ENCODE data around the gene ST6GAL1.

ST6GAL1 gene

GRCh38 chr3:187104933-187105332 lies 174.6 kb downstream of the ST6GAL1 start:
- H3K27ac ChIP-seq, result no peak overlapping the region
- TF ChIP-seq, protein P1, sequence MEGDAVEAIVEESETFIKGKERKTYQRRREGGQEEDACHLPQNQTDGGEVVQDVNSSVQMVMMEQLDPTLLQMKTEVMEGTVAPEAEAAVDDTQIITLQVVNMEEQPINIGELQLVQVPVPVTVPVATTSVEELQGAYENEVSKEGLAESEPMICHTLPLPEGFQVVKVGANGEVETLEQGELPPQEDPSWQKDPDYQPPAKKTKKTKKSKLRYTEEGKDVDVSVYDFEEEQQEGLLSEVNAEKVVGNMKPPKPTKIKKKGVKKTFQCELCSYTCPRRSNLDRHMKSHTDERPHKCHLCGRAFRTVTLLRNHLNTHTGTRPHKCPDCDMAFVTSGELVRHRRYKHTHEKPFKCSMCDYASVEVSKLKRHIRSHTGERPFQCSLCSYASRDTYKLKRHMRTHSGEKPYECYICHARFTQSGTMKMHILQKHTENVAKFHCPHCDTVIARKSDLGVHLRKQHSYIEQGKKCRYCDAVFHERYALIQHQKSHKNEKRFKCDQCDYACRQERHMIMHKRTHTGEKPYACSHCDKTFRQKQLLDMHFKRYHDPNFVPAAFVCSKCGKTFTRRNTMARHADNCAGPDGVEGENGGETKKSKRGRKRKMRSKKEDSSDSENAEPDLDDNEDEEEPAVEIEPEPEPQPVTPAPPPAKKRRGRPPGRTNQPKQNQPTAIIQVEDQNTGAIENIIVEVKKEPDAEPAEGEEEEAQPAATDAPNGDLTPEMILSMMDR (conservative IDR thresholded peaks at IDR 0.05), result no peak

GRCh38 chr3:187105700-187106099 lies 175.4 kb downstream of the ST6GAL1 start:
- H3K27ac ChIP-seq, result no peak overlapping the region
- TF ChIP-seq, protein P1 (conservative IDR thresholded peaks at IDR 0.05), result no peak

GRCh38 chr3:187107989-187108388 lies 177.7 kb downstream of the ST6GAL1 start:
- no peak overlapping the region for H3K27ac ChIP-seq
- TF ChIP-seq, protein P1 (conservative IDR thresholded peaks at IDR 0.05), result no peak

DNA sequence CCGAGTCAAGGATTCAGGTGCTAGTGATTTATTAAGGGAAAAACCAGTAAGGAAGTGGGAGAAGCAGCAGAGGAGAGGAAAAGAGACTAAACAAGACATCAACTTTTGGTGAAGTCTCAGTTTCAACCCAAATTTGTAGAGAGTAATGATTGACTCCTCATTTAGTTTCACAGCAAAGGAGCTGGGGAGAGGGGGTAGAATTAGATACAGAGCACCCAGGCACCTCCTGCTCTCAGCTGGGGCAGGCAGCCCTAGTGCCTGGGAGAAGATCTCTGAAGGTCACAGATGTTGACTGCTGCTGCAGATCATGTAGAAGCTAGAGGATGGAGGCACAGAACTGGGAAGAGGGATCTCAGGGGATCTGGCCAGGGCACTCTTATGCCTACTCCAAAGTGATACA lies 179.8 kb downstream of the ST6GAL1 start:
- H3K27ac ChIP-seq, result no peak overlapping the region
- TF ChIP-seq, protein P1 (conservative IDR thresholded peaks at IDR 0.05), result no peak

DNA sequence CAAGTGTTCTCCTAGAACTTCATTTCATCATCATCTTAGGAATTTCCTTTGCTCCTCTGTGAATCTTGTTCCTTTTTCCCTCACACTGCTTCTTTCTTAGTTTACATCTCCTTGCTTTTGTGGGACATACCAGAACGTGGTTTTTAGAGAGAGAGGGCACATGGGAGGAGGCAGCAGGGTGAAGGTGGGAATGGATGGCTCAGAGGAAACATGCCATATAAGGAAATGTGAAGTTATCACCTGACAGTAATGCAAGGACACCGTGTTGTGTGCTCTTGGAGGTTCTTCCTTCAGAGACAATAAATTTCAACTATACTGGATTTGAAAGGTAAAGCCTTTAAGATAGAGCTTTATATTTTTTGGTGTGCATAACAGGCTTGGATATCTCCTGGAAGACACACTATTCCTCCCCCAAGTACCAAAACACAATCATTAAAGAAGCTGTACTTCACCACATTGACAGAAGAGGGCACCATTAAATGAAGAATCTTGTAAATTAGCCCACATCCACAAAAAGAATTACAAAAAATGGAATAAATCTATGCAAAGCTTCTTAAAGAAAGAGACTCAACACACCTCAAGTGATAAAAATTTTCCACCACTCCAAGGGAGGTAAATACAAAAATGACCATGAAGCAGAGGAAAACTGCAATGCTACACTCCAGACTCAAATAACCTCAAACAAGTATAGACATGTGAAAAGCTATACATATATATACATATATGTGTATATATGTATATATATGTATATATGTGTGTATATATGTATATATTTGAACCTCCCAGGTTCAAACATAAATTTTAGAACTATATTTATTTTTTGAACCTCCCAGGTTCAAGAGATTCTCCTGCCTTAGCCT lies 182.8 kb downstream of the ST6GAL1 start:
- no peak overlapping the region for H3K27ac ChIP-seq
- TF ChIP-seq, protein P1 (conservative IDR thresholded peaks at IDR 0.05), result peak; percentile 73

- TF ChIP-seq, protein P1 (conservative IDR thresholded peaks at IDR 0.05), result no peak
- H3K27ac ChIP-seq, result no peak overlapping the region
These were observed 184.2 kb downstream of the ST6GAL1 start for GRCh38 chr3:187114511-187114910.

GRCh38 chr3:187120326-187120725 lies 190.0 kb downstream of the ST6GAL1 start:
- no peak overlapping the region for H3K27ac ChIP-seq
- TF ChIP-seq, protein P1 (conservative IDR thresholded peaks at IDR 0.05), result no peak
